Activated gamma-delta T cell treated with anti-CD3 and anti-CD28 coated beads, Interleukin-2, amount 50 U/mL, for 16 hours (primary cell): ENCODE results near the gene RELN.
"Not testable (repeated sequence)": the region's sequence is repeated elsewhere in the genome, so short reads cannot be mapped to it uniquely, and the experiment has no call there.

ENCODE experiments used
- DNase-seq: peaks from one replicate; pipeline ENCODE4 v3.0.0-alpha.2; 2020; ENCODE audit warnings: low read depth

RELN gene

DNA sequence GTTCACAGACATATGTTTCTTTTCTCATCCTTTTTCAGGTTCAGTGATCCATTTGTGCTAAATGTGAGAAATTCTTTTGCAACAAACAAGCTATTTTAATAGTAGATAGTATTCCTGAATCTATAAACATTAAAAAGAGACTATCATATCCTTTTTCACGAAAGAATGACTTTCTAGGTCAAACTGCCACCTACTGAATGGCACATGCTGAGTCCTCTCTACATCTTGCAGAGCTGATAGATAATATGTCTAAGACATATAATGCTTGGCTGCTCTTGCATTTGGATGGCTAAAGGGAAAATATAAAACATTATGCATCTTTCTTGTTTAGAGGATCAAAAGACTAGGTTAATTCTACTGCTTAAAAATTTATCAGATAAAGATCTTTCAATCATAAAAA is 429.3 kb downstream of the RELN start:
- no peak for DNase-seq

DNA sequence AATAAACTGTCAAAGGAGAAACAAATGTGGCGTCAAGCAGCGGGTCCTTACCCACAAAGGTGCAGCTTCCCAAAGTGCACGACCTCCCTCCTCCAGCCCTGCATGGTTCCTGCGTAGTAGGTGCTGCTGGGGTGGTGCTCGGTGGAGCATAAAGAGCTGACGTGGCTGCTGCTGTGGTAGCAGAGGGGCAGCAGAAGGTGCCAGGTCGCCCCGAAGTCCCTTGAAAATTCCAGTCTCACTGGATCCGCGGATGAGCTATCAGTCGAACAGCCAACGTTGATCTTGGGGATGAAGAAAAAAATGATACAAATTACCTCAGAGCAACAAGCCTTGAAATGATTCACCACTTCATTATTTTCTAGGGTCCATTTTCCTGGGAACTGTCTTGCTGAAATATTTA is 438.4 kb downstream of the RELN start:
- no peak for DNase-seq

DNA sequence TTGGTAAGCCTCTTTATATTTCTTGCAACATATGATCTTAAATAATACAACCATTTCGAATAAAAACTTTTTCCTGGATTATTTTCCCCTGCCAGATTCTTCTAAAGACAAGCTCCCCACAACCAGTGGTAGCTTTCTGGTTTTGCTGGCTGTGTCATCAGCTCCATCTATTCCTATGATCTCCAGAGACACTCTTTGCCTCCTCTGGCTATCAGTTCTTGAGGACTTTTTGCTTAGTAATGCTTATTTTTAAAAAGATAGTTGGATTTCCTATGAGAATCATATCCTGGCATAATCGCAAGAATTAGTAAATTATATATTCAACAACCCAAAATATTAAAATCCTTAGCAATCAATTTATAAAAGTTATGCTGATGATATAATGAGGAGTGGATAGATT is 439.7 kb downstream of the RELN start:
- no peak for DNase-seq

DNA sequence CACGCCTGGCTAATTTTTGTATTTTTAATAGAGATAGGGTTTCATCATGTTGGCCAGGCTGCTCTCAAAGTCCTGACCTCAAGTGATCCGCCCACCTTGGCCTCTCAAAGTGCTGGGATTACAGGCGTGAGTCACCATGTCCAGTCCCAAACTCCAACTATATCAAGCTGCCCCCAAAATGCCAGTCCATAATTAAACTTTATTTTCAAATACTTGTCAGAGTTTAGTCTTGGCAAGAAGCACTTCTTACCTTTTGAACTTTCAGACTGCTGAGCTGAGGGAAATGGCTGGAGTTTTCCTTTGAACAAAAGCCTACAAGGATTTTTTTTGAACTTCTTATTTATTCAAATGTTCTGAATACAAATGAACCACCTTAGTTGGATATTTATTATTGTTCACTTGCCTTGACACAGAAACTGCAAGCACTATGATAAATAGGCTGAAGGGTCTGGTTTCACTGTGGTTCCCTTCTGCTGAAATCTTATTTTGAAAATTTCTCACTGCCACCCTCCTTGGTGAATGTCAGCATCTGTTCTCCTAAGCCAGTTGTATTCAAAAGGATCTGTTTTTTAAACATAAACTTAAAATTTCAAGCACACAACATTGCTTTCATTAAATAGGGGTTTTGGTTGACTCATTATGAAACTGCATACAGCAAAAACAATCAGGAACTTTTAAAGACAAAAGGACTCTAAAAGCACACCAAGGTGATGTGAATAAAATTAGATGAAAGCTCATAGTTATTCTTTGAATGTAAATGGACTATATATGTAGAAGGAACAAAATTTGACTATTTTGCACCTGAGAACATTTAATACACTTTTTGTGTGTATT is 441.8 kb downstream of the RELN start:
- no peak for DNase-seq

DNA sequence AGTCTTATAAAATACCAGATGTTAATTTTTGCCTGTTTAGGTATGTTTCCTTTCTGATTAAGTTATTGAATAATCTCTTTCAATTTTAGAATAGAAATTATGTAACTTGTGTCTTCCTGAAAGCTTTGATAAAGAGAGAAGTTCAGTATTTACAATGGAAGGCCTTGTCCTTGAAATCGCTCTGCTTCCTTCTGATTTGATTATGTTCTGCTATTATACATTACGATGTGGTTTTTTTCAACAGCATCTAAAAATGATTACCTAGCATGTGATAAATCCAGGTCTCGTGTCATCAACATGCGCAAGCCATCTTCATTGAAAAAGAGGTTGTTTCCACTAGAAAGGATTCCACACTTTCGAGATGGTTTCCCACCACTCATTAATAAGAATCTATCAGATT is 447.0 kb downstream of the RELN start:
- DNase-seq = no peak

DNA sequence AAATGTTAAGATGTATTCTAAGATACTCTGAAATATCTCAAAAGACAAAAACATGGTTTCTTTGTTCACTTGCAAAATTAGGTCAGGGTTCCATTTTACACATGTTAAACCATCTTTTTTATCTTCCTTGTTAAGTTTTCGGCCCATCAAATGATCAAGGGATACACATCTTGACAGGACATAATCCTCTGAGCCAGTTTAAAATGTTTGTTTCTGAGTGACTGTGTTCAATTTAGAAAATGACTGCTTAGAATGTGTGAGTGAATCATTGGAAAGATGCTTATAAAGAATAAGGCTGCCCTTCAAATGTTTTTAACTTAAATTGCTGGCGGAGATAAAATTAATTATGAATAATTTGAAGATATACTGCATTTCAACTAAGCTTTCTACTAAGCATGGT is 447.5 kb downstream of the RELN start:
- no peak for DNase-seq

DNA sequence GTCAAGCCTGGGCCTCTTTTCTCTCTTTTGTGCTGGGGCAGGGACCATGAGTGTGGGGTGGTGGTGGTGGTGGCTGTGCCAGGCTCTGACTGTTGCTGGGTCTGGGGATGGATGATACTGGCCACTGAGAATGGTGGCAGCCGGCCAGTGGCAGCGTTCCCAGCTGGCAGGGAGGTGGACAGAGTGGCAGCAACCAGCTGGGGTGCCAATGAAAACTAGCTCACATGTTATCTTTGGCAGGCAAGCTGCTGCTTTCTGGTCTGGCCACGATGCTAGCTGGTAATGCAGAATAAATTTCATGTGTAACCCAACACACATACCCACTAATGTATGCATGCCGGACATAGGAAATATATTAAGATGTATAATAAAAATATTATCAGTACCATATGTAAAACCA is 448.4 kb downstream of the RELN start:
- no peak for DNase-seq

DNA sequence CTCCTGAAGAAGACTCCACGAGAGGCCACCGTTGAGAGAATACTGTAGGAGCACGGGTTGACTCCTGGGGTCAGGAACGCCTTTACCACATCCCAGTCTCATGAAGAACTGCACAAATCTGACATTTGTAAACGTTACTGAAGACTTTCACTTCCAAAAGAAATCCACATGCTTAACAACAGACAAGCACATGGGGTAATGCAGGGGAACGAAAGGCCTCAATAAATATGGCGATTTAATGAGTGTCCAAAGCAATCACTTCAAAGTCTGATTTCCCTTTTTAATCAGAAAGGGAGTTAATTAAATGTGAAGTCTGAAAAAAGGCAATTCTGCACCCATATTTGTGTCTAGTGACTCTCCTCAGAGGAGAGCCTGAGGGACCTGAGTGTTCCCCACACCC is 449.1 kb downstream of the RELN start:
- DNase-seq = no peak

DNA sequence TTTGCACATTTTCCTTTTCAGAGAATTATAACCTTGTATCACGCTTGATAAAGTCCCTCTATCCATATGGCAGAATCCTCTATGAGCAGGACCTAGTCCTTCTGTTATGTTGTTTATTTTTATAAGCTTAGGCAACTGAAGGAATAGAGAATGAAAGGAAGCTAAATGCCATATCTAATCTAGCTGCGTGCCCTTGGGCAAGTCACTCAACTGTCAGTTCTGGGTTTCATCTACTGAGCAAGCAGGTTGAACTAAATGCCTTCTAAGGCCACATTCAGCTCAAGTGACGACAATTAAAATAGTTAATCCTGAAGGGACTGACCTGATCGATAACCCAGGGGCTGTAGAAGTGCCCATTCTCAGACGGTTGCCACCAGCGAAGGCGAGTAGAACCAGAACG is 449.6 kb downstream of the RELN start:
- no peak for DNase-seq

DNA sequence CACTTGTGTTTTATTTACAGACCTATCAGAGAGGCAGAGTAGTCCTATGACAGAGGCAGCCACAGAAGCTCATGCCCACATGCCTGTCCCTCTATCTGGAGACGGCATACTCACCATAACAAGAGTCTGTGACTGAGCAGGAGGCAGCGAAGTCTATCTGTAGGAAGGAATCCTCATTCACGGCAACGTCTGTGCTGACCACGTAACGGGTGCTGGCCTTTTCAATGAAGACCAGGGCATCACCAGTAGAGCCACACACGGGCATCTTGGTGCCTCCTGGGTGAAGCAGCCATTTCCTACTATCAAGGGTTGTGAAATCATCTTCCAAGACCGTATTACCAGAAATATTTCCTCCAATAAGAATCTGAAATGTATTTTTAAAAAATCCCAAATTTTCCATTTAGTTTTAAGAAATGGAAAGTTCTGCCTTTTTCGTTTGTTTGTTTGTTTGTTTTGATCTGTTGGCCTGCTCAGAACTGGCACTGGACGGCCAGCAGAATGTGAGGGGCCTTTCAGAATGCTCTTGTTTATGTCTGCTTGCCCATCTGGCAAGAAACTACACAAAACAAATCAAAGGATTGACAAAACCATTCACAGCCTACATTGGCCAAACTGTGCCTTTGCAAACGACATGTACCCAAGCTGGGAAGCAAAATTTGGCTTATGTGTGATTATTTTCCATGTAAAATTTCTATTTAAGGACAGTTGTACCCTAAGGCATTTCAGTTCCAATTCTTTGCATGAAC is 450.3 kb downstream of the RELN start:
- DNase-seq = no peak

DNA sequence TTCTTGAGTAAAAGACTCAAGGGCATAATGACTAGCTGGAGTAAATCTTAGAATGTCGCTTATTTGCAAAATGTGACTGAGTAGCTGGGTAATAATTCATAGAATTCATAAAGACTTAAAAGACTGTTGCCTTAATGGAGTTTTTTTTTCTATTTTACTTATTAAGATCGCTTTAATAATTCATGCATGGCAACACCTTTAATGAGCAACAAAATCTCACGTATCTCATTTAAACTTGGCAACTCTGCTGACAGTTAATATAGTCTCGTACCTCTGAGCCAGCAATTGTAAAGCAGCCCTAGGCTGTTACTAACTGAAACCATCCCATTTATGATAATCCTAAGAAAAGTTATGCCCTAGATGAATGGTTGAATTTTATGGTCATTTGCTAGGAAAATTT is 455.7 kb downstream of the RELN start:
- no peak for DNase-seq

DNA sequence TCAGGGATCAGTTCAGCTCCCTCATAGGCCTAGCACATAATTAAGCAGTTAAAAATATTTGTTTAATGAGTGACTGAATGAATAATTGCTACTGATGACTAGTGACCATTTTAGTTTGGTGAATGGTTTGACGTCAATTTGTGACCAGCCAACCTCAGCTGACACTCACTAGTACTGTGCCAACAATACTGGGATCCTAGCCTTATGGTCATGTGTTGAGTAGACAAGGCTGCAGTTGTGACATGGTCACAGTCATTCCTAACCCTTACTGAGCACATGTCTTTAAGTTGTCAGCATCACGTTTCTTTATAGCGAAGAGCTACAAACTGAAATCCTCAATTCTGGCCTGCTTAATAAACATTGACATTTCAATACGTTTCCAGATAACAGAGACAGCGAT is 456.5 kb downstream of the RELN start:
- no peak for DNase-seq

DNA sequence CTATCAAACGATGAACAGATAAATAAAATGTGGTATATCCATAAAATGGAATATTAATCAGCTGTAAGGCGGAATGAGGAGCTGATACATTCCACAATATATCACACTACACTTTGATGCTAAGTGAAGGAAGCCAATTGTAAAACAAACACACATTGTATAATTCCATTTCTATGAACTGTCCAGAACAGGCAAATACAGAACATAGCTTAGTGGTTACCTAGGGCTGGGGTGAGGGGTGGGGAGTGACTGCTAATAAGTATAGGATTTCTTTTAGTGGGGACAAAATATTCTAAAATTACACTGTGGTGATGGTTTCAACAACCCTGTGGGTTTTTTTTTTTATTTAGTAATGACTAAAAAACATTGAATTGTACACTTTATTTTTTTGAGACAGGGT is 461.3 kb downstream of the RELN start:
- DNase-seq = no peak

DNA sequence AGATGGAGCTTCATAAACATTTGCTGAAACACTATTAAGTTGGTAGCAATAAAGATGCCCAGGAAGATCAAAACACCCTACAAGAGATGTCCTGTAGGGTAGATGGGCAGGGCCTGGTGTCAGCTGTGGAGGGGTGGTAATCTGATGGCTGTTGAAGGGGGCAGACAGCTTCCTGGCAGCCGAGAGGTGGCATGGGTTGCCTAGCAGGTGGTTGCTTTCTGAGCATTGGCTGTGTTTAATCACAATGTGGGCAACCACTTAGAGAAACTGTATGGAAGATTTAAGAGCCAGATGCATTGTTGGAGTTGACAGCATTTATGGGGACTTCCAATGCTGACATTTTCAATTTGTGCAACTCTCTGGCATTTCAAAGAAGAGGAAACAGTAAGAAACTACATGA is 463.5 kb downstream of the RELN start:
- no peak for DNase-seq

DNA sequence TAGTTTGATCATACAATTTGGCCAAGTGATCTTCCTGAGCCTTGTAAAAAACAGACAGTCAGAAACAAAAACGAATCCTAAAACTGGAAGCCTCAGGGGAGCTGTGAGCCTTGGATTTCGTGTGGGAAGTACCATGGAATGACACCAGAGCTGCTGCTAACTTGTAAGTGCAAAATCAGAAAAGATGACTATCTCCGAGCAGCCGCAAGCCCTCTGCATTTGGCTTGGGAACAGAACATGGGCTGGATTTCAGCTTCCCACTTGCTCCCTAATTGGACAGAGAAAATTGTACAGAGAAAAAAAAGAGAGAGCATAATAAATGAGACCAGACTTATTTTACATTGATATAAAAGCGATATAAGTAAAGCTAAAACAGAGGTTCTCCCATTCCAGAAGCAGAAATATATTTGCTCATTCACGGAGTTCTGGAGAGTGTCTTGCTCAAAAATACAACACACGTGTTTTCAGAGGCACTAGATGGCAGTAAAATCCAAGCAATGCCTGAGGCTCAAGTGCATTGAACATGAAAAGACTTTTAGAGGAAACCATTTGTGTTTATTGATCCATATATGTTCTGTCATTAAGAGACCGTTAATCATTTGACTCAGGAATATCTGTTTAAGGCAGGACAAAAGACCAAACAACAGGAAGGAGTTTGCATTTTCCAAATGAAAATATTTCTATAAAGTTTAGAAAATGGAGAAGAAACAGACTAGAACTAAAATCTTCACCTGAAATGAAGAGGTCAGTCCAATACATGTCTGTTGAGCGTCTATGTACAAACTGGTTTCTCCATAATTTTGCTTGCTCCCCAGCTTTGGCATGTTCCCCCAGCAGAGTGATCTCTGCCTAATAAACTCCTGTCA is 465.2 kb downstream of the RELN start:
- DNase-seq = no peak

DNA sequence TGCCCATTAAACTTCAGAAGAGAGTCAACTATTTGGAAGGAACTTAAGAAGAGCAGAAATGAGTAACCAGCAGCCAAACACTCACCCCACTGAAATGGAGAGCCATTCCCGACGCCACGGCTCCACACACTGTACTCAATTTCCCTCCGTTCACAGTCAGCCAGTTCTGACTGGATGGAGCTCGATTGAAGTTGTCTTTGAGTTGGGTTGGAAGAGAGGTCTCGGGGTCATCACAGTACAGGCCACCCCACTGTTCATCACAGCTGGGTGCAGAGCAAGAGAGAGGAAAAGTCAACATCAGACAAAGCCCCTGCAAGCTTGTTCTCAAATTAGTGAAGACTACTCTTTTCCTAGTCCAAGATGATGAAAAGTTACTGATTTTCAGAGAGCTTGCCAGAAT is 467.5 kb downstream of the RELN start:
- no peak for DNase-seq

DNA sequence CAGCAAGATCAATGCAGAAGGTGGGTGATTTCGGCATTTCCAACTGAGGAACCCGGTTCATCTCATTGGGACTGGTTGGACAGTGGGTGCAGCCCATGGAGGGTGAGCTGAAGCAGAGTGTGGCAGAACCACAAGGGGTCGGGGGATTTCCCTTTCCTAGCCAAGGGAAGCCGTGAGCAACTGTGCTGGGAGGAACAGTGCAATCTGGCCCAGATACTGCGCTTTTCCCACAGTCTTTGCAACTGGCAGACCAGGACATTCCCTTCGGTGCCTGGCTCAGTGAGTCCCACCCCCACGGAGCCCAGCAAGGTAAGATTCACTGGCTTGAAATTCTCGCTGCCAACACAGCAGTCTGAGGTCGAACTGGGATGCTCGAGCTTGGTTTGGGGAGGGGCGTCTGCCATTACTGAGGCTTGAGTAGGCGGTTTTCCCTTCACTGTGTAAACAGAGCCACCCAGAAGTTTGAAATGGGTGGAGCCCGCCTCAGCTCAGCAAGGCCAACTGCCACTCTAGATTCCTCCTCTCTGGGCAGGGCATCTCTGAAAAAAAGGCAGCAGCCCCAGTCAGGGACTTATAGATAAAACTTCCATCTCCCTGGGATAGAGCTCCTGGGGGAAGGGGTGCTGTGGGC is 484.8 kb downstream of the RELN start:
- no peak for DNase-seq

DNA sequence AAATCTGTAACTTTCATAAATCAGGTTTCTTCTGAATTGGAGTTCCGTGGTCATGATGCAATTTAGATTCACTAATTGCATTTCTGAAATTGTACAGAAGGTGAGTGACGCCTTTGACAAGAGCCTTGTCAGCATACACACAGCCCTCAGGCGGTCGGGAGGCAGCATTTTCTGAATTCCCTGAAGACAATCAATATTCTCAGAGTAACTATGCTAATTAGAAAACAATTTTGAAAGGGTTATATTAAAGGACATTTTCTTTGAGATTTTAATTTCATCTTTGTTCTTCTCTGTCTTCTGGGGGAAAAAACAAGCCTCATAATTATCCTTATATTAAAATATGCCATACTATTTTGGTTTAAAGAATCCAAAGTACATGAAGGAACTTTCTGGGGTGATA is 488.3 kb downstream of the RELN start:
- no peak for DNase-seq

DNA sequence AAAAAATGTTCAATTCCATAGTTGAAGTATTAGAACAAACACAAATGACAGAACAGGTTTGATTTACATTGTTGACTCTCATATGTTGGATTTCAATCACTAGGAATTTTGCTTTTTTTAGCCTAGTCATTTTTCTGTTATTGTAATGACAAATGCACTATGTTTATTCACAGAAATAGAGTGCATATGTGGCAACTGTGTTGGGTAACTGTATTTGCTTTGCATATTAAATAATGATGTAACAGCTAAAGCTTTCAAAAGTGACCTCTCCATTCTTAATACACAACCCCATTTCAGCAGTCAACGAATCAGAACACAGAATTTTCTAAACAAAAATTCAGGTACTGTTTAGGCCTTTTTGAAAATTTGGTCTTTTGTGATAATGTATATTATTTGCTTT is 489.5 kb downstream of the RELN start:
- DNase-seq = no peak

DNA sequence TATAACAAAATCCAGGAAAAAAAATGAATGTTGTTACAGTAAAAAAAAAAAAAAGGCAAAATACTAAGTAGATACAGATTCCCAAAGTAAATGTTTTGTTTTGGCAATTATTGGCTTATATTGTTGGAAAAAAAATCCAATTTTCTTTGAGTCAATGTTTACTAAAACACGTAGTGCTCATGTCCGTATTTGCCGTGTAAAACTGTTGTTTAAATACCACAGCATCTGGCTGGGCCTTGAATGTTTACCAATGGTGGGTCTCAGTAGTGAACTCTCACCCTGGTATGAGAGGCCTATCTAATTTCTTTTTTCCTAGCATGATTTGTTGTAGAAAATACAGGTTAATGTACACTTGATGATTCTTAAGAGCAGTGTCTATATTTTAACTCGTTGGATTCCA is 502.0 kb downstream of the RELN start:
- no peak for DNase-seq

DNA sequence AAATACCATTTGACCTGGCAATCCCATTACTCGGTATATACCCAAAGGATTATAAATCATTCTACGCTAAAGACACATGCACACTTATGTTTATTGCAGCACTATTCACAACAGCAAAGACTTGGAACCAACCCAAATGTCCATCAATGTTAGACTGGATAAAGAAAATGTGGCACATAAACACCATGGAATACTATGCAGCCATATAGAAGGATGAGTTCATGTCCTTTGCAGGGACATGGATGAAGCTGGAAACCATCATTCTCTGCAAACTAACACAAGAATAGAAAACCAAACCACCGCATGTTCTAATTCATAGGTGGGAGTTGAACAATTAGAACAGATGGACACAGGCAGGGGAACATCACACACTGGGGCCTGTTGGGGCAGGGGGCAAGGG is 502.6 kb downstream of the RELN start:
- not testable (repeated sequence) for DNase-seq

DNA sequence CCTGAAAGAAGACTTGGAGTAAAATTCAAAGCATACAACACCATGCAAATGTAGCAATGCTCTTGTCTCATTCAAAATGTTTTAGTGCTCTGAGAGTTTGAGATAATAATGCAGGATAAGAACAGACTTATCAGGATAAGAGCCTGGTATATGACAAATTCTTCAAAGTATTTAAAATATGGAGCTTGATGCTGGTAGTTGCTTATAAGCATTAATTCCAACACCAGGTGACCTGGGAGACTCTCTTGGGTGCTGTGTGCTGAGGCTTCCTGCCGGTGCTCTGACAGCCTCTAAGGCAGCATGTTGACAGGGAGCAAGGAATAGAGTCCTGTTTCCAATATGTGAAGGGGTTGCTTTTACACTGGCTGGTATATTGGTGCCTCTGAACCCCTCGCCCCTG is 508.7 kb downstream of the RELN start:
- no peak for DNase-seq
